Measurements from ENCODE around the gene SAMD13.
A peak's percentile ranks its signal among the peaks of the same experiment; 100 is the strongest.

SAMD13 gene

DNA sequence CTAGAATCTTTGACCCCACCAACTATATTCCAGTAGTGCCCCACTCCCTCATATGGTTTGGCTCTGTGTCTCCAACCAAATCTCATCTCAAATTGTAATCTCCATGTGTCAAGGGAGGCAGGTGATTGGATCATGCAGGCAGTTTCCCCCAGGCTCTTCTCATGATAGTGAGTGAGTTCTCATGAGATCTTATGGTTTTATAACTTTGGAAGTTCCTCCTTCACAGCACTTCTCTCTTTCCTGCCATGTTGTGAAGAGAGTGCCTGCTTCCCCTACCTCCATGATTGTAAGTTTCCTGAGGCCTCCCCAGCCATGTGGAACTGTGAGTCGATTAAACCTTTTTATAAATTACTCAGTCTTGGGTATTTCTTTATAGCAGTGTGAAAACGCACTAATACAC is 7.7 kb upstream of the SAMD13 start:
- TF ChIP-seq, protein P1, sequence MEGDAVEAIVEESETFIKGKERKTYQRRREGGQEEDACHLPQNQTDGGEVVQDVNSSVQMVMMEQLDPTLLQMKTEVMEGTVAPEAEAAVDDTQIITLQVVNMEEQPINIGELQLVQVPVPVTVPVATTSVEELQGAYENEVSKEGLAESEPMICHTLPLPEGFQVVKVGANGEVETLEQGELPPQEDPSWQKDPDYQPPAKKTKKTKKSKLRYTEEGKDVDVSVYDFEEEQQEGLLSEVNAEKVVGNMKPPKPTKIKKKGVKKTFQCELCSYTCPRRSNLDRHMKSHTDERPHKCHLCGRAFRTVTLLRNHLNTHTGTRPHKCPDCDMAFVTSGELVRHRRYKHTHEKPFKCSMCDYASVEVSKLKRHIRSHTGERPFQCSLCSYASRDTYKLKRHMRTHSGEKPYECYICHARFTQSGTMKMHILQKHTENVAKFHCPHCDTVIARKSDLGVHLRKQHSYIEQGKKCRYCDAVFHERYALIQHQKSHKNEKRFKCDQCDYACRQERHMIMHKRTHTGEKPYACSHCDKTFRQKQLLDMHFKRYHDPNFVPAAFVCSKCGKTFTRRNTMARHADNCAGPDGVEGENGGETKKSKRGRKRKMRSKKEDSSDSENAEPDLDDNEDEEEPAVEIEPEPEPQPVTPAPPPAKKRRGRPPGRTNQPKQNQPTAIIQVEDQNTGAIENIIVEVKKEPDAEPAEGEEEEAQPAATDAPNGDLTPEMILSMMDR (conservative IDR thresholded peaks at IDR 0.05; ENCODE audit: low read depth, low read length) = no peak
- no peak for DNase-seq (ENCODE audit: low read depth)
- H3K4me3 ChIP-seq (ENCODE audit: low read depth, low read length) = no peak overlapping the region

DNA sequence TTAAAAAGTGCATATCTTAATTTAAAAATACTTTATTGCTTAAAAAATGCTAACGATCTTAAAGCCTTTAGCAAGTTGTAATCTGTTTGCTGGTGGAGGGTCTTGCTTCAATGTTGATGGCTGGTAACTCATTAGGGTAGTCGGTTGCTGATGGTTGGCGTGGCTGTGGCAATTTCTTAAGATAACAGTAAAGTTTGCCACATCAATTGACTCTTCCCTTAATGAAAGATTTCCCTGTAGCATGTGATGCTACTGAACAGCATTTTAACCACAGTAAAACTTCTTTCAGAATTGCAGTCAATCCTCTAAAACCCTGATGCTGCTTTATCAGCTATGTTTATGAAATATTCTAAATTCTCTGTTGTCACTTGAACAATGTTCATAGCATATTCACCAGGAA is 6.8 kb upstream of the SAMD13 start:
- TF ChIP-seq, protein P1 (conservative IDR thresholded peaks at IDR 0.05; ENCODE audit: low read depth, low read length) = no peak
- DNase-seq (ENCODE audit: low read depth) = no peak
- H3K4me3 ChIP-seq (ENCODE audit: low read depth, low read length) = no peak overlapping the region

DNA sequence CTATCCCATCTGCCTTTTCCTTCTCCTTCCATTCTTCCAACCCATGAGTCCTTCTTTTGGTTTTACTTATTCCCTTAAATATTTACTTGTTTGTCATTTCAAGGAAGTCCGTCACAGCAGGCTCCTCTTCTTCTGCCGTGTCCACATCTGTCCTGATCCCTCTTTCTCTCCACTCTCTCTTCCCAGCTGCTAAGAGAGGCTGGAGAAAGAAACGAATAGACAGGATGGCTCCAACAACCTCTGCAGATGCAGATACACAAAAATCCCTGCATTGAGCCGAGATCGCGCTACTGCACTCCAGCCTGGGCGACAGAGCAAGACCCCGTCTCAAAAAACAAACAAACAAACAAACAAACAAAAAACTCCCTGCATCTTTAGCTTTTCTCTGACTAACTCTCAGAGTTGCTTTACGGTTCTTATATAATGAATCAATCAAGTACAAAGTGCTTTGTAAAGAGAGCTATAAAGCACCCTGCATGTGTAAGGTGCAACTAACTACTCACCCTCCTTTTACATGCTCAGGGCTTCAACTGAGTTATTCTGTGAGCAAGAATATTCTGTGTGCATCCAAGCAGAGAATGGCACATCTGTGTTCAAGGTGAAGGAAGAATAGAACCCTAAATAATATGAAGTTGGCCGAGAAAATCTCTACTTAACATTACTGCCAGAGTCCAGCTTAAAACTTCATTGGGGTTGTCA is 3.8 kb upstream of the SAMD13 start:
- TF ChIP-seq, protein P1 (conservative IDR thresholded peaks at IDR 0.05; ENCODE audit: low read depth, low read length) = no peak
- H3K4me3 ChIP-seq (ENCODE audit: low read depth, low read length) = peak overlapping the region; percentile 90

DNA sequence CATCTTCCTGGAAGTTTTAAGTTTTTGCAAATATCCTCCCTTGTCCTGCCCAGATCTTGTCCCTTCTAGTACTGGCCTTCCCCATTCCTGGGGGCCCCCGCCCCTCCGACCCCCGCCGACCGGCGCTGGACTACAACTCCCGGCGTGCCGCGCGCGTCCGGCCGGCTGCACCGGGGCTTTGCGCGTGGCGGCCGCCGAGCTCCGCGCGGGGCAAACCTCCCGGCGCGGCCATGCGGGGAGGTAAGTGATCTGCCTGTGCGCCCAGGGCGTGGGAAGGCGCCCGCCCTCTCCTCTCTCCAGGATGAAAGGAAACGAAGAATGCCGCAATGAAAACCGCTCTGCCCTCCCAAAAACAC is 3.2 kb upstream of the SAMD13 start:
- peak overlapping the region; percentile 90 for H3K4me3 ChIP-seq (ENCODE audit: low read depth, low read length)
- DNase-seq (ENCODE audit: low read depth) = peak; percentile 37
- TF ChIP-seq, protein P1 (conservative IDR thresholded peaks at IDR 0.05; ENCODE audit: low read depth, low read length) = no peak

More for the DNA sequence above, 3.8 kb upstream of the SAMD13 start:
- DNase-seq (ENCODE audit: low read depth) = no peak

DNA sequence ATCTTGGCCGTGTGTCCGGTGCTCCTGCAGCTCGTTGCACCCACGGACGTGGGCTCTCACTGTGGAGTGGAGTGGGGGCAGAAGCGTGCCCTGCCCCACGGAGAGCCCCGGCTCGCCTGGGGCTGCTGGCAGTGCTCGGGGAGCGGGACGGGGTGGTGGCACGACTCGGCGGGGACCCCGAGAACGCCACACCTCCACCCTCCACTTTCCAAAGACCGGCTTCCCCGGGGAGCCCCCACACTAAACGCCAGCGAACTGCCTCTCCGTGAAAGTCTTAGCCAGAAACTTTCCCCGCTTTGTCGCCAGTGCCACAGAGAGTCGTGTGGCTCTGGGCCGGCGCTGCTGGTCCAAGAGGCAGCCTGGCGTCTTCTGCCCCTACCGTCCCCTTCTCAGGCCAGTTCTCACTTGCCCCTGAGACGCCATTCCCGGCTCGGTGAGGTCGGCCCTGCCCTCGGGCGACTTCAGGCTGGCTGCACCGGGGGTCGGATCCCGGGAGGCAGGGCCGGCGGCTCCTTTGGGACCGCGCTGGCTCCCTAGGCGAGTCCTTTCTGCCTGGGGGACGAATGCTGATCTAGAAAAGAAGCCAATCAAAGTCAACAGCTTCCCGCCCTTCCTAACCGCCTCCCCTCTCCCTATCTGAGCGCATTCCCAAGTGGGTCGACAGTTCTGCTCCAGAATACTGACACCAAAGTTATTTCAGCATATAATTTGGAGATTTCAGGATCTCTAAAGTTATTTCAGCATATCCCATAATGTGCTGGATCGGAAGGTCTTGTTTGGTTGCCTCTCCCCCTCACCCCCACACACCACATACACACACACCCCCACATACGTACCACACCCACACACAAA is 2.6 kb upstream of the SAMD13 start:
- TF ChIP-seq, protein P1 (conservative IDR thresholded peaks at IDR 0.05; ENCODE audit: low read depth, low read length) = no peak
- H3K4me3 ChIP-seq (ENCODE audit: low read depth, low read length) = peak overlapping the region; percentile 90
- peak; percentile 12 for DNase-seq (ENCODE audit: low read depth)

DNA sequence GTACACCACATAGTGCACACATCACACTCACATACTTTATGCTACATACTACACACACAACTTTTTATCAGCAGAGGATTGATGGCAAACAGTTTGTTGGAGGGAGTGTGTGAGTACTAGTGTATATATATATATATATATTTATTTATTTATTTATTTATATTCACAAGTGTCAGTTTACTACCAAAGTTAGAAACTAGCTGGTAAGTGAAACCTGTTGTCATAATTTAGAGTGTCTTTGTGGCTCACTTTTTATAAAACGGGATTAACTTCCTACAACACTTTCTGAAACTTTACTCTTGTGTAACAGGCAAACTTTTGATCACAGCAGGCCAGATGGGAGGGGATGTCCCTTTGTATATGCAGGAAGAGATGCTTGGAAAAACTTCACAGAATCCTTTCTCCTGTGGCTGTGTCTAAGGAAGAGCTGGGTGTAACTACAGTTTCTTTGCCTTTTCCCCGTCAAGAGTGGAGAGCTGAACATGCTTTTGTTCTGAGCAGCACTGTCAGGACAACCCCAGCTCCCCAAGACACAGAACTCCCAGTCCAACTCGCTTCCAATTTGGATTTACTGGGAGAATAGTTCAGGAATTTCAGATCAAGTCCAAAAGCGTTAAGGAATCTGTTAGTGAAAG is 1.9 kb upstream of the SAMD13 start:
- peak; percentile 18 for DNase-seq (ENCODE audit: low read depth)
- H3K4me3 ChIP-seq (ENCODE audit: low read depth, low read length) = peak overlapping the region; percentile 90
- TF ChIP-seq, protein P1 (conservative IDR thresholded peaks at IDR 0.05; ENCODE audit: low read depth, low read length) = no peak
